Kidney (tissue), 14 donors: Measurements from ENCODE around the gene ITPK1. TPM values are rescaled to one million over a fixed set of nuclear protein-coding genes. Genes with fewer than 3 reads are reported as not detected.

Experiments used
- DNase-seq, 5 donors: peaks; one replicate each; pipeline ENCODE4 v3.0.0-alpha.2; 2013 to 2020
- FAIRE-seq: peaks from 2 replicates; lab custom pipeline; 2012; peaks lifted over from hg19 to GRCh38; lab: Jason Lieb, UNC
- H3K27ac ChIP-seq, 2 donors: one replicate each; pipeline ENCODE4 v1.7.0; 2013; ENCODE audit warnings: low read depth in 2 of 2, low read length in 2 of 2, inconsistent platforms in 1 of 2
- H3K27me3 ChIP-seq: one replicate; pipeline ENCODE4 v1.7.1; 2013; ENCODE audit warnings: low read length, inconsistent platforms; ENCODE audit not compliant: control insufficient read depth, insufficient read depth
- H3K36me3 ChIP-seq, 3 donors: one replicate each; pipeline versions ENCODE4 v1.7.0 to v1.7.1; 2013; ENCODE audit warnings: low read length in 3 of 3, control low read depth in 1 of 3, inconsistent platforms in 1 of 3; ENCODE audit not compliant: insufficient read depth in 3 of 3, control insufficient read depth in 2 of 3
- H3K4me1 ChIP-seq, 3 donors: one replicate each; pipeline versions ENCODE4 v1.7.0 to v1.7.1; 2013; ENCODE audit warnings: low read length in 3 of 3, inconsistent platforms in 1 of 3, low read depth in 1 of 3; ENCODE audit not compliant: control insufficient read depth in 2 of 3, insufficient read depth in 2 of 3
- H3K4me3 ChIP-seq, 3 donors: one replicate each; pipeline versions ENCODE4 v1.7.0 to v1.8.1; 2013; ENCODE audit warnings: low read length in 3 of 3, control low read depth in 1 of 3, inconsistent platforms in 1 of 3
- H3K9ac ChIP-seq, 3 donors: one replicate each; pipeline versions ENCODE4 v1.7.0 to v1.7.1; 2013; ENCODE audit warnings: low read length in 3 of 3, control low read depth in 1 of 3, inconsistent platforms in 1 of 3
- H3K9me3 ChIP-seq, 3 donors: one replicate each; pipeline versions ENCODE4 v1.7.0 to v1.7.1; 2013; ENCODE audit warnings: low read length in 3 of 3, control low read depth in 1 of 3, inconsistent platforms in 1 of 3; ENCODE audit not compliant: control insufficient read depth in 2 of 3, insufficient read depth in 1 of 3
- intact Hi-C: fragments of 100-400 bp; cut with DNase I; formaldehyde crosslinking; loops from one replicate; pipeline ENCODE4 v1.11.1; 2022
- polyA plus RNA-seq: library from polyadenylated mRNA; stranded (reverse); fragments of 350-450 nt; fragmentation: Illumina TruSeq; extraction: RNeasy Lipid Tissue Mini Kit (QIAGEN cat#74804); gene quantifications from one replicate; pipeline ENCODE4 v1.2.3, GENCODE V29; 2014; ENCODE audit warnings: low read depth, low replicate concordance; ENCODE audit not compliant: insufficient read depth
- total RNA-seq: library from RNA; stranded (reverse); fragmentation: NEBNext Ultra II Directional; extraction: Animal tissue kit (Norgen Biotek cat#: 25700); gene quantifications from one replicate; pipeline ENCODE4 v1.2.1, GENCODE V29; 2021
- TF ChIP-seq, protein P1 (sequence below): IDR thresholded peaks from 3 replicates; pipeline ENCODE4 v1.5.1; 2012; ENCODE audit warnings: mild to moderate bottlenecking, moderate library complexity, borderline replicate concordance; ENCODE audit not compliant: insufficient read depth; ENCODE audit errors: extremely low read depth
- donor health status: control.
- donor health status: control.
- donor health status: control.
- donor health status: control.
- donor health status: control.
- donor health status: DM: yes; HTN: yes; CAD: no.
- donor health status: Normal renal cell carcinoma (clear cell type).

The ITPK1 gene
- total and polyA plus RNA-seq, 2 donors from 2014 or later: 43.6 to 92.0 TPM

DNA sequence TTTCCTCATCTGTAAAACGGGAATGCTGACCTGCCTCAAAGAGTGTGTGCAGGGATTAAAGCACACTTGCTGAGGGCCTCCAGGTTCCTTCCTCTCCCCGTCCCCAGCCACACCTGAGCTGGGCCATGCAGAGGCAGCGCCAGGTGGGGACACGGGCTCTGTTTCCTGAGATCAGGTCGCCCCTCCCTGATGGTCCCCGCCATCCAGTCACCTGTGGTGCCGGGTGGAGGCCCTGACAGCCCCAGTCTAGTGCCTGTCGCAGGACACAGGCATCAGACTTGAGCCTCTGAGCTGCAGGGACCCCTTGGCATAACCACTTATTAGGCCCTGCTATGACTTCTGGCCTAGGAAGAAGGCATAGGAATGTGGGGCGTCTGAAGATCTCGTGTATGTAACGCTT is 180.3 kb downstream of the ITPK1 start:
- TF ChIP-seq, protein P1, sequence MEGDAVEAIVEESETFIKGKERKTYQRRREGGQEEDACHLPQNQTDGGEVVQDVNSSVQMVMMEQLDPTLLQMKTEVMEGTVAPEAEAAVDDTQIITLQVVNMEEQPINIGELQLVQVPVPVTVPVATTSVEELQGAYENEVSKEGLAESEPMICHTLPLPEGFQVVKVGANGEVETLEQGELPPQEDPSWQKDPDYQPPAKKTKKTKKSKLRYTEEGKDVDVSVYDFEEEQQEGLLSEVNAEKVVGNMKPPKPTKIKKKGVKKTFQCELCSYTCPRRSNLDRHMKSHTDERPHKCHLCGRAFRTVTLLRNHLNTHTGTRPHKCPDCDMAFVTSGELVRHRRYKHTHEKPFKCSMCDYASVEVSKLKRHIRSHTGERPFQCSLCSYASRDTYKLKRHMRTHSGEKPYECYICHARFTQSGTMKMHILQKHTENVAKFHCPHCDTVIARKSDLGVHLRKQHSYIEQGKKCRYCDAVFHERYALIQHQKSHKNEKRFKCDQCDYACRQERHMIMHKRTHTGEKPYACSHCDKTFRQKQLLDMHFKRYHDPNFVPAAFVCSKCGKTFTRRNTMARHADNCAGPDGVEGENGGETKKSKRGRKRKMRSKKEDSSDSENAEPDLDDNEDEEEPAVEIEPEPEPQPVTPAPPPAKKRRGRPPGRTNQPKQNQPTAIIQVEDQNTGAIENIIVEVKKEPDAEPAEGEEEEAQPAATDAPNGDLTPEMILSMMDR: no peak
- H3K9ac ChIP-seq: no peak overlapping the region
- no peak for FAIRE-seq
- peaks cover 0 to 6% (median 0%) of the 10 kb centered on the region in 3 donors for H3K36me3 ChIP-seq
- H3K9me3 ChIP-seq: no peaks in the 10 kb centered on the region
- DNase-seq: no peak
- no peaks in the 10 kb centered on the region for H3K4me1 ChIP-seq
- no peak overlapping the region for H3K4me3 ChIP-seq
- no peak overlapping the region for H3K27ac ChIP-seq
- H3K27me3 ChIP-seq: no peaks in the 10 kb centered on the region
- intact Hi-C loops: no loop called here

- DNase-seq (peak in 1 of 5 donors; percentile 29), FAIRE-seq (no peak)
- no peaks in the 10 kb centered on the region for H3K4me1 ChIP-seq
- no peaks in the 10 kb centered on the region for H3K9me3 ChIP-seq
- intact Hi-C loops: no loop called here
- H3K27ac ChIP-seq: no peak overlapping the region
- H3K9ac ChIP-seq: no peak overlapping the region
- H3K27me3 ChIP-seq: no peaks in the 10 kb centered on the region
- TF ChIP-seq, protein P1: no peak
- H3K4me3 ChIP-seq: no peak overlapping the region
- peaks cover 0 to 6% (median 0%) of the 10 kb centered on the region in 3 donors for H3K36me3 ChIP-seq
These were observed 181.3 kb downstream of the ITPK1 start for GRCh38 chr14:92934196-92935085.

DNA sequence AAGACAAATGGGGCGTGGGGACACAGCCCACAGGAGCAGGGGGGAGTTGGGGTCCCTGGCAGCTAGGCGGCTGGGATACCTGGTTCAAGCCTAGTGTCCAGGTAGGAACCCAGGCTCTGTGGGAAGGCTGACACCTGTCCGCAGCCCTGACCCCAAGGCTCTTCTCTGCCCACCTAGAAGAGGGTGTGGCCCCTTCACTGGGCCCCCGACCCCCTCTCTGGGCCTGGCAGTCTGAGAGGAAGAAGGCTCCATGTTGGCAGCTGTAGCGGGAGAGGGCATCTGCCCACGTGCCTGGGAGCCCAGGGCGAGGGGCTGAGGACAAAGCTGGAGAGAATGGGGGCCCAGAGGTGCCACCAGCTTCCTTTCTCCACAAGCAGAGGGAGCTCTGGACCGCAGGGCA is 182.2 kb downstream of the ITPK1 start:
- Histone ChIP-seq H3K4me1 (no peaks in the 10 kb centered on the region), H3K9ac (no peak overlapping the region), H3K9me3 (no peaks in the 10 kb centered on the region), H3K36me3 (peaks cover 0 to 6% (median 0%) of the 10 kb centered on the region in 3 donors), H3K27me3 (no peaks in the 10 kb centered on the region), H3K4me3 (no peak overlapping the region), H3K27ac (no peak overlapping the region)
- TF ChIP-seq, protein P1: no peak
- no peak for FAIRE-seq
- intact Hi-C loops: no loop called here
- DNase-seq: no peak
